ENCODE results near the gene AKTIP.
A peak's percentile ranks its signal among the peaks of the same experiment; 100 is the strongest.
"Not testable (repeated sequence)": the region's sequence is repeated elsewhere in the genome, so short reads cannot be mapped to it uniquely, and the experiment has no call there.

AKTIP gene

DNA sequence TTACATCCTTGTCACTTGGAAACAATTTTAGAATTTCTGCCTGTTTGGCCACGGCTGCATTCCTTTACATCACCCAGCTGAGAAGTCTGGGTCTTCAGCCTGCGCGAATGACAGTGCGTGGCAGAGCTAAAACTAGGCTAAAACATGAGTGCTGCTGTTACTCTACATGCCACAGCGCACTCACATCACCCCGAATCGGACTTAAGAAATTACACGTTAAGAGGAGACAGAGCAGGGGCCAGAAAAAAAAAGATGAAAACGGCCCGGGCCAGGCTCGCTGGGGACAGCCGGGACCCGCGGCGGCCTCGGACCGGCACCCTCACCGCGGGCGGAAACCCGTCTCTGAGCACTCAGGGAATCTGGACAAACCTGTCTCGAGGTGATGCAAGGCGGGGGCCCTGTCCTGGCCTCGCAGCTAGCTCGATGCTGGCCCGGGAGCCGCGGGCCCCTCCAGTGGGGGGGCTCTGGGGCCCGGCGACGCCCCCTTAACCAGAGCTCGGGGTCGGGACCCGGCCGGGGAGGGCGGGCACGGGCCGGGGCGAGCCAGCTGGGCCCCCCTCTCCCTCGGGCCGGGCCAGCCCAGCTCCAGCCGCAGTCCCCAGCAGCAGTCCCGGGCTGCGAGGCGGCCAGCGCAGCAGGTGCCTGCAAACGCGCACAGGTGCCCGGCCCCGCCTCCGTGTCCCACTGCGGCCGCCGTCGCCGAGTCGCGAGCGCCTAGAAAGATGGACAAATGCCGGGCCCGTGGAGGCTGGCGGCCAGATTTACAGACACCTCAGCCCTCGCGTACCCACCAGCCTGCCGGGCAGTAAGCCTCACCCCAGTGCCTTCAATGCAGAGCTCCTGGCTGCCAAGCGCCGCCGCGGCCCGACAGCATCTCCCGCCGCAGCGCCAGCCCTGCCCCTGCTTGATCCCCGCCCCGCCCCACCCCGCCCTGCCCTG is at the start of gene AKTIP:
Gene AKTIP, minus strand, starts transcription at position 879 of the 939 bp plus-strand sequence. CDS start 2,950 bp downstream, outside the sequence.
- DNase-seq = peak in 29 of 56 donors; percentile 31 to 96 (median 51)

DNA sequence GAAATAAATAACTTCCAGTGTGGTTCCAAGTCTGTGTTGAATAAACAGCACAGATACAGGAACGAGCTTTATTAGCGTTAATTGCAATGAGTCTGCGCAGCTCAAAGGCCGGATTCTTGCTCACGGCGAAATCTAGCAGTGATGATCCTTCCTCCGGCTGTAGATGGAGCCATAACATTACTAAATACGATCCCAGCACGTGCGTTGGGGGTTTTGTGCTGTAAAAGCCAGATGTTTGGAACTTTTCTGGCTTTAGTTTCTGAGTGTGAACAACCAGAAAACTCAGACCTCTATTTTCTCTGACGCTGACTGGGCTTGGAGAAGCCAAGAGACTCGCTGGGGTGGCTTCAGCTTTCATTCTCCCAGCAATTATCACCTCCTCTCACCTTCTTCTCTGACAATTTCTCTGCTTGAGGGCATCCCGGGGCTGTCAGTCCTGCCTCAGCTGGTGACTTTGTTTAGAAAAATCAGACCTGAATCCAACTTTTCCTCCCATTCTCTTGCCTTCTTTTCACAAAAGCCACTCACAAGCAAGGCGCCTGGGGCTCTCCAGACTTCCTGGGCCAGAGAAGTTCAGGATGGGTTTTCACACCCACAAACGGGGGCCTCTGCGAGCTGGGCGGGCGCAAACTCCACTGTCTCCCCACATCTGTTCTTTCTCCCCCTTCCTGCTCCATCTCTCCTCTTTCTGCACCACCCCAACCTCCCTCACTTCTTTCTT is 47.1 kb upstream of the AKTIP start:
- DNase-seq = peak in 43 of 56 donors; percentile 2 to 80 (median 37)

DNA sequence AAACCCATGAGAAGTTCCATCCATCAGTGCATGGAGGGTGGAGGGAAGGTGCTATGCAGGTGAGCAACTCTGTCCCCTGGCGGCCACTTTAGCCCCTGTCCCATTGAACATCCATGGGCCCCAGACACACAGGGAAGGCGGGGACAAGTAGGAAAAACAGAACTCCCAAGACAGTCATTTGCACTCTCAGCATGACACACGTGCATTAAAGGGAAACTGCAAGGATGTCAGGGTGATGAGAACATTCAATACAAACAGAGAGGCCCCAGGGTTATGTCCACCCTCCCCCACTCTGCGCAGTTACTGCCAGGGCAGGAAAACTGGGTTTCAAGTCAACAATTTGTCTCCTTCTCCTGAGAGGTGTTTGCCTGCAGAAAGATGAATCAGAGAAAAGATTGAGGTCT is 44.0 kb upstream of the AKTIP start:
- no peak for DNase-seq

DNA sequence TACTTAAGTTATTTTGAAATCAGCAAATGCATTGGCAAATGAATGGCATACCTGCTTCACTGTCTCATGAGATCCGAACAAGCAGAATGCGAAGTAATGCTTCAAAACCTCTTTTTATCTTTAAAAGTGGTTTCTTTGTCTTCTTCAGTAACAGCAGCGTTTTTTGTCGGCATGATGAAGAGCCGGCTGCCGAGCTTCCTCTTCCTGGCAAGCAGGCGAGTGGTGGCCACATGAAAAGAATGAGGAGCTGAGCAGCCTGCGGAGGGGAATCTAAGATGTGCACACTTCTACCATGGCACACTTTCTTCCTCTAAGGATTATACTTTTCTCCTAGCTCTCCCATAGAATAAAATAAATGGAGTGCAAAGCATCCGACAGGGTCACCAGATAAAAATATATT is 42.4 kb upstream of the AKTIP start:
- DNase-seq = no peak

DNA sequence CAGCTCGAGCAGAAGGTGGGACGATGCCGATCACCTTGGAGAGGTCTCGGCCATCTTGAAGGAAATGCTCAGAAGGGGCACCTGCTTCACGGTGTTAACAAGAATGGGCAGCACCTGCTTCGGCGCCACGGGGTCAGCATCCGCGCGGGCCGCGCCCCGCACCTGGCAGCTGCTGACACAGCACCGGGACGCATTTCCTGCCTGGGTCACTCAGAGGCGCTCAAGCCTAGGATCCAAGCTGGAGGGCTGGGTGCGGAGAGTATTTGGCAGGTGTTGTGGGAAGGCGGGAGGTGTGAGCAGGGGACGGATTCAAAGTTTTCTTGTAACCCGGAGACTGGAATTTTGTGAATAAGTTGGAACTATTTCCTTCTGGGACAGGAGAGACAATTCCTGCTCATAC is 39.3 kb upstream of the AKTIP start:
- no peak for DNase-seq

DNA sequence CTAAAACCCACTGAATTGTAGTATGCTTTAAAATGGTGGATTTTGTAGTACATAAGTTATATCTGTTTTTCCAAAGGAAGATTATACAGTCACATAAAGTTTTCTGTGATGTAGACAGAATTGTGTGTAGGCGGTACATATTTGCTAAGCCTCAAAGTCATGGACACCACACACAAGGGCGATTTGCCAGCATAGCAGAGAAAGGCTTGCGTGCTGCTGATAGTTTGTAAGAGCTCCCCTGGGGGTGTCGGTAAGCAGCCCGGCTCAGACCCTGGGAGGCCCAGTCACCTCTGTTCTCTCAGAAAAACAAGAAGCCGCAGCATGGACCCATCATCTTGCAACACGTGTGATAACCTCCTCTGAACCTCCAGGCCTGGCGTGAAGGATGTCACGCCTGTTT is 38.3 kb upstream of the AKTIP start:
- DNase-seq = no peak

DNA sequence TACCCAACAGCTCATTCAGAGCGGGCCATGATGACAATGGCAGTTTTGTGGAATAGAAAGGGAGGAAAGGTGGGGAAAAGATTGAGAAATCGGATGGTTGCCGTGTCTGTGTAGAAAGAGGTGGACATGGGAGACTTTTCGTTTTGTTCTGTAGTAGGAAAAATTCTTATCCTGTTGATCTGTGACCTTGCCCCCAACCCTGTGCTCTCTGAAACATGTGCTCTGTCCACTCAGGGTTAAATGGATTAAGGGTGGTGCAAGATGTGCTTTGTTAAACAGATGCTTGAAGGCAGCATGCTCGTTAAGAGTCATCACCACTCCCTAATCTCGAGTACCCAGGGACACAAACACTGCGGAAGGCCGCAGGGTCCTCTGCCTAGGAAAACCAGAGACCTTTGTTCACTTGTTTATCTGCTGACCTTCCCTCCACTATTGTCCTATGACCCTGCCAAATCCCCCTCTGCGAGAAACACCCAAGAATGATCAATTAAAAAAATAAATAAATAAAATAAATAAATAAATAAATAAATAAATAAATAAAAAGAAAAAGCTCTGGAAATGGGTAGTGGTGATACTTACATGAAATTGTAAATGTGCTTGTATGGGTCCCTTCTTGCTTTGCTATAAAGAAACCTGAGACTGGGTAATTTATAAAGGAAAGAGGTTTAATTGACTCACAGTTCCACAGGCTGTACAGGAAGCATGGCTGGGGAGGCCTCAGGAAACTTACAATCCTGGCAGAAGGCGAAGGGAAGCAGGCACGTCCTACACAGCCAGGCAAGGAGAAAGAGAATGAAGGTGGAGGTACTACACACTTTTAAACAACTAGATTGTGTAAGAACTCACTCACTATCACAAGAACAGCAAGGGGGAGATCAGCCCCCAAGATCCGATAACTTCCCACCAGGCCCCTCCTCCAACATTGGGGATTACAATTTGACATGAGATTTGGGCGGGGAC is 37.0 kb upstream of the AKTIP start:
- DNase-seq = not testable (repeated sequence)

DNA sequence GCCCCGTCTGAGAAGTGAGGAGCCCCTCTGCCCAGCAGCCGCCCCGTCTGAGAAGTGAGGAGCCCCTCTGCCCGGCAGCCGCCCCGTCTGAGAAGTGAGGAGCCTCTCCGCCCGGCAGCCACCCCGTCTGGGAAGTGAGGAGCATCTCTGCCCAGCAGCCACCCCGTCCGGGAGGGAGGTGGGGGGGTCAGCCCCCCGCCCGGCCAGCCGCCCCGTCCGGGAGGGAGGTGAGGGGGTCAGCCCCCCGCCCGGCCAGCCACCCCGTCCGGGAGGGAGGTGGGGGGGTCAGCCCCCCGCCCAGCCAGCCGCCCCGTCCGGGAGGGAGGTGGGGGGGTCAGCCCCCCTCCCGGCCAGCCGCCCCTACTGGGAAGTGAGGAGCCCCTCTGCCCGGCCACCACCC is 36.3 kb upstream of the AKTIP start:
- not testable (repeated sequence) for DNase-seq

DNA sequence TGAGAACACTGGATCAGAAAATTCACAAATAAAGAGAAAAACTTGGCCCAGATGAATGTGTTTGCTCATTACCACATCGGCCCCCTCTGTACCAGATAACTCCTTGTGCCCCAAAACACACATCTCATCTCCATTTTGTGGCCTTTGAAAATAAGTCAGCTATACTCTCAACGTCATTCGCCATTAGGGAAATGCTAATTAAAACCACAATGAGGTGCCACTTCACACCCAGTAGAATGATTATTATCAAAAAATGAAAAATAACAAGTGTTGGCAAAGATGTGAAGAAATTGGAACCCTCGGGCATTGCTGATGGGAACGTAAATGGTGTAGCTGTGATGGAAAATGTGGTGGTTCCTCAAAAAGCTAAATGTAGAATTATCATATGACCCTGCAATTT is 34.6 kb upstream of the AKTIP start:
- no peak for DNase-seq

DNA sequence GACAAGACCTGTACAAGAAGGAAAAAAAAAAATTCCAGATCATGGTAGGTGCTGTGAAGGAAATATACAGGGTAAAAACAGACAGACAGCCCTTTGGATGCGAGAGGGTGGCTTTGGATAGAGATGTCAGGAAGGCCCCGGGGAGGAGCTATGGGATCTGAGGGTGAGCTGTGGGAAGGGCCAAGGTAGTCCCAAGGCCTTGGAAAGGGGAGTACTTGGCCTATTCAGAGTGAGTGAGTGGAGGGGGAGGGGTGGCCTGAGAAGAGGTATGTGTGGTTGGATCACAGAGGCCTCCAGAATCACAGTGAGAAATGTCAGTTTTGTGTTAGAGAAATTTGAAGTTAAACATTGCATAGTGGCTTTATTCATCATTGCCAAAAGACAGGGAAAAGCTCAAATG is 31.2 kb upstream of the AKTIP start:
- DNase-seq = no peak

DNA sequence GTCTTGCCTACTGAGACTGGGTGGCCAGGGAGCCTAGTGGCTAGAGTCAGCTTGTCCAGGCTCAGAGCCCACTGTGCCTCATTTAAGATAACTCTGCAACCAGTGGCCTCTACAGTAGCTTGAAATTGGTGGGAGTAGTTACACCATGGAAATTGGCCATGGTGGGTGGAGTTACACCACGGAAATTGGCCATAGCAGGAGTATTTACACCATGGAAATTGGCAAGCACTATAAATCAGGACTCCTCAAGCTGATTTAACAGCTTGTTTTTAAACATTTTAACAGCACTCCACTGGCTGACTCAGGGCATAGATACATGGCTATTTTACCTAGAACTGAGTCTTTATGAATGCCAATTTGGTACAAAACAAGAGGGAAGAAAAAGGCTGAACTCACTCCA is 27.7 kb upstream of the AKTIP start:
- DNase-seq = no peak

DNA sequence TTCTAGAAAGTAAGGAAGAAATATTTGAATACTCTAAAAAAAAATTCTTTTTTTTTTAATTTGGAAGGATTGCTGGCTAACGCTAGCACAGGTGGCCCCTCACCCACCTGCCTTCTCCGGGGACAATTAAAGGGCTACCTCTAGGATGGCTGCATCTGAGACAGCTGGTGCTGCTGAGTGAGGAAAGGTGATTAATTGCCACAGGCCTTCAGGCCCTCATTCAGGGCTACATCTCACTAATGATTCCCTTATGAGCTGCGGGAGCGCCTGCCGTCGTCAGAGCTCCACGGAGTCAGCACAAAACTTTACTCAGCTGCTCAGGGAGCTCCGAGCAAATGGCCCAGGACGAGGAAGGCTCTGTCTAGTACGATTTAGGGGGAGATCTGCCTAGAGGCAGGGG is 27.0 kb upstream of the AKTIP start:
- DNase-seq = no peak

DNA sequence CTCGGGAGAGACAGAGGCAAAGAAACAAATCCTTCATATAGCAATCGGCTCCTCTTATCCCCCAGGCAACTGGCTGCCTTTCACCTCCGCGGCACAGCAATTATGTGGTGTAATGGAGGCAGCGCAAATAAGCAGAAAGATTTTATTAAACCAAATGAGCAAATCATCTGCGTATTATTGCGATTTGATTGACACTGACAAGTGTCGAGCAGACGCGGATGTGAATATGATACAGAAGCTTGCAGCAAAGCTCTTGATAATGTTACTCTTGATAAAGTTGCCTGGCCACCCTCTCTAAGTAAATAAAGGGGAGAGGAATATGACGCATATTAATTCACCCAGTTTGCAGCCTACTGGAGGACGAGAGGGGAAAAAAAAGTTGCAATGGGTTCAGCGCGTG is 26.5 kb upstream of the AKTIP start:
- no peak for DNase-seq

DNA sequence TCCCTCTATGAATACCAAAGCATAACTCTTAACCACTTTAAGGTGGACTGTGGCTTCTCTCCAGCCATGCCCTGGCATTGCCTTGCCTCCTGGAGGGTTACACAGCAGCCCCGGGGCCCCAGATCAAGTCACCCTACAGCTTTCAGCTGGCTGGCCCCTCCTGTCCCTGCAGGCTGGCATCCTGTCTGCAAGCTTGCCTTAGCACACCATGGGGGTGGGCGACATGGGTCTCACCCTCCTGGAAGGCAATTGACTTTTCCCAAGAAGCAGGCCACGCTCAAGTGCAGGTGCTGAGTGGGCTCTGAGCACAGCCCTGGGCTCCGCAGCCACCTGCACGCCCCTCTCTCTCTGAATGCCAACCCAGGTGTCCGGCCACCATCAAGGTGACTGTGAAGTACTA is 25.8 kb upstream of the AKTIP start:
- DNase-seq = no peak

DNA sequence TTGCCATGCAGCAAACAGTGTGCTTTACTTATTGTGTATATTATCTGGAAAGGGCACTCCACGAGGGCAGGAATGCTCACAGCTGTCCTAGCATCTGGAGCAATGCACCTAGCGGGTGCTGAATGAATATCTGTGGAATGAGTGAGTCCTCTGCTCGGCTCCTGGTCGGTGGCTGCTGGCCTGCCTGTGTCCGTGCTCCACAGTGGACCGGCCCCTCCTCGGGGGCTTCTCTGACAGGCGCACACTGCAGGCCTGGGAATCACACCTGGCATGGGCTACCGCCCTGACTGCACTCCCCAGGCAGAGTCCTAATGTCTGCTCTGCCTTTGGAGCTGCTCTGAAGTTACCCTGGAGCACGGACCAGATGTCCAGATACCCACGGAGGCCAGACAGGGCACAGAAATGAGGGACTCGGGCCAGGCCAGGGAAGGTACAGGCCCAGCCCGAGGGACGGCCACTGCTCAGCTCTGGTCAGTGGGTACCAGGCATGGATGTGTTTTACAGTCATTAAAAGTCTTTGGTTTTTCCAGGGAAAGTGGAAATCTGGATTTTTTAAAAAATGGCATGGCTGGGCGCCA is 21.1 kb upstream of the AKTIP start:
- DNase-seq = no peak

DNA sequence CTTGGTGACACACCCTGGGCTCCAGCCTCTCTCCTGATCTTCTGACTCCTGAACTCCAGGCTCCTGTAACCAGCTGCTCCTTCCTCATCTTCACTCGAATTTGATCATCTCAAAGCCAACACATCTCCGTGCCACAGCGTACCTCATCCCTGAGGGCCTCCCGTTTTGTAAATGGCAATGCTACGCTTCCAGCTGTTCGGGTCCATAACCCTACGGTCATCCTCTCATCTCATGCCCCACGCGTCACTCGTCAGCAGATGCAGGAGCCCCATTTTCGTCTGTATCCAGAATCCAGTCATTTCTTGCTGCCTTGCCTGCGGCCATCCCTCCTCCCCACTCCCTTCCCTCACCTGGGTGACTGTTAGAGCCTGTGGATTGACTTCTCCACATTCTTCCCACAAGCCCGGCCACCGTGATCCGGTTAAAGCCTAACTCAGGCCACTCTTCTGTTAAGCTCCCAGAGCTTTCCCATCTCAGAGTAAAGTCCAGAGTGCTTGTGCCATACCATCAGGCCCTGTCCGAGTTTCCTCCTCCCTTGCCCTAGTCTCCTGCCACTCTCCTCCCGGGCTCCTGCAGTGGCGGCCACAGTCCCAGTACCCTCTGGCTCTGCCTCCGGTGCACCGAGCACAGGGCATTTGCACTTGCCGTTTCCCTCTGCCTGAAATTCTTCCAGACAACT is 20.3 kb upstream of the AKTIP start:
- no peak for DNase-seq

DNA sequence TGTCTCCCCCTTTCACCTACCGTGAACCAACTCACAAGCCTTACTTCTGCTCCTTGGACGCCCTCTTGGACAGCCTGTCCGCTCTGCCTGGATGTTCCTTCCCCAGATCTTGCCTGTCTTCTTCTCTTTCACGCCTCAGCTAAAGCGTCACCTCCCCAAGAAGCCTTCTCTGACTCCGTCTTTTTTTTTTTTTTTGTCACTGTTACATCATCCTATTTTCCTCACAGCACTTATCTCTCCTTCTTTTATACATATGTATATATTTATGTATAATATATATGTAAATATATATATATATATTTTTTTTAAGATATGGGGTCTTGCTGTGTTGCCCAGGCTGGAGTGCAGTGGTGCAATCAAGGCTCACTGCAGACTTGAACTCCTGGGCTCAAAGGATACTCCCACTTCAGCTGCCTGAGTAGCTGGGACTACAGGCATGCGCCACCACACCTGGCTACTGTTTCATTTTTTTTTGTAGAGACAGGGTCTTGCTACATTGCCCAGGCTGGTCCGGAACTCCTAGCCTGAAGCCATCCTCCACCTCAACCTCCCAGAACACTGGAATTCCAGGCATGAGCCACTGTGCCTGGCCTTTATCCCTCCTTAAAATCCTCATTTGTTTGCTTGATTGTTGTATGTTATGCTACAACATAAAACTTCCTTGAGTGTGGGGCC is 16.5 kb upstream of the AKTIP start:
- DNase-seq = no peak

DNA sequence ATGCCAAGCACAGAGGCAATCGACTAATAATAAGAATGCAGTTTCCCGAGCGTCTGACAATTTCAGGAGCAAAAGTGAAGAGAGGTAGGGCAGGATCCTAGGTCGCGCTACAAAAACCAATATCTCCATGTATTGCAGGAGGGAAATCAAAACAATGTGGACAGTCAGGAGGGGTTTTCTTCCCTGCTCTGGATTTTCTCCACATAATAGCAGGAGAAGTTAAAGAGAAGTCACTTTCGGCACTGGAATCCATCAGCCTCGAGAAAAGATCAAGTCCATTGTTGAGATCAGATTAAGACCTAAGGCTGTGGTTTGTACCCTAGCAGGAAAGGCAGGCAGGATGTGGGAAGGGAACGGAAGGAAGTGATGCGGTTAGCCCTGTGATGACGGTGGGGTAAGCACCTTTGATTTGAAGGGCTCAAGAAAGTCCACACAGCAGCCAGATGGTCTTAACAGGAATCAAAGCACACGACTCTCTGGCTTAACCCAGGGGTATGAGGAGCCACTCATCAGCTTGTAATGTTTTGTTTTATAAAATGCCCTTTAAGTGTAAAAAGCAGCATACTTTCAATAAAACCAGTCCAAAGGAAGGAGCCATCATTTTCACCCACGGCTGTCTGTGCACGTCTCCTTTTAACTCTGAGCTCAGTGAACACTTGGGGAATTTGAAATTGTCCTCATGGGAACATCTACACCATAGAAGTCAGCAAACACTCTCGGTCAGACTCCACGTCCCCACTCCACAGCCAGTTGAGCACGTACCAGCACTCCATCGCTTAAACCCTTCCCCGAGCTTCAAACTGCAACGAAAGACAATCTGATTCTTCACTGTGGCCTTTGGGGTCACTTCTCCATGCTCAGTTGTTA is 15.8 kb upstream of the AKTIP start:
- no peak for DNase-seq

DNA sequence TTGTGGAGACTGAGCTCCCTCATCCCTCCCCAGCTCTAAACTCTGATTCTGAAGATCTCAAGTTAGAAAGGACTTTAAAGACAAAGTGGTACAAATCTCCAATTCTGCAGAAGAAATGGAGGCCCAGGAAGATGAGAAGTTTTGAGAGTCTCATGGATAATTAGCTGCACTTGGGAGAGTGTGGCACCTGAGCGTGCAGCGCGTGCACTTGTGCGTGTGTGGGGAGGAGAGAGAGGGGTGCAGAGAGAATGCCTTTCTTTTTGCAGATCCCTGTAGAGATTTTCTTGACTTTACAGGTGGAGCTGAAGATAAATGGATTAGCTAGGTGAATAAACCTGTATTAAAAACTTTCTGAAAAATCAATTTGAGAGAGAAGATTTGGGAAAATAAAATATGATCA is 14.8 kb upstream of the AKTIP start:
- DNase-seq = no peak

All from nucleus accumbens (tissue), 56 donors.